C4-2B (cell line): ENCODE results near the gene RAMP3.

Experiments
- ZFX ChIP-seq: fragments of 450-650 bp; IDR thresholded peaks from 2 replicates; pipeline ENCODE4 v1.6.1; 2017
- TF ChIP-seq, protein P1 (sequence below): fragments of 450-650 bp; conservative IDR thresholded peaks from 2 replicates; pipeline ENCODE4 v1.5.1; 2017; ENCODE audit warnings: mild to moderate bottlenecking

DNA sequence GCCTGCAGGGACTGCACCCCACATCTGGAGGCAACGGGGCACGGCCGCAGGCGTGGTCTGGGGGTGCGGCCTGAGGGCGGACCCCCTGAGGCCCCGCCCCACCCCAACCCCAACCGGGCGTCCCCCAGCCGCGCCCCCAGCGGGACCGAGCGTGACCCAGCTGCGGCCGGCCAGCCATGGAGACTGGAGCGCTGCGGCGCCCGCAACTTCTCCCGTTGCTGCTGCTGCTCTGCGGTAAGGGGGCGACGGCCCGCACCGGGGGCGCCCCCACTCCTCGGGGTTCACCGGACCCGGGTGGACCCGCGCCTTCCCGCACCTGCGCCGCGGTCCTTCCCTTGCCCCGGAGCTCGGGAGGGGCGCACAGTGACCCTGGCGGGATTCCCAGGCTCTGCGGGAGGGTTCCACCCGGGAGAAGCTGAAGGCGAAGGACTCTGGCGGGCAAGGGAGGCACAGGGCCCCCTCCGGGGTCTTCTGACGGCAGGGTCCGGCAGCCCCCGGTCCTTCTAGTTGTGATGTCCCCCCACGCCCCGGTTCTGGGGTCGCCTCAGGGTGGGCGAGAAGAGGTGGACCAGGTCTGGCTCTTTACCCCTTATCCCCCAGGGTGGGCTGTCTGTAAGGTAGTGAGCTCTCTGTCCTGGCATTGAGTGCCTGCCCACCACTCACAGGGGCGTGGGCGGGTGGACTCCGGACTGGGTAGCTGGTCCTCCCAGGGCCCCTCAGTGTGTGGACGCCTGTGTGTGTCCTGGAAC, at the start of gene RAMP3:
- TF ChIP-seq, protein P1, sequence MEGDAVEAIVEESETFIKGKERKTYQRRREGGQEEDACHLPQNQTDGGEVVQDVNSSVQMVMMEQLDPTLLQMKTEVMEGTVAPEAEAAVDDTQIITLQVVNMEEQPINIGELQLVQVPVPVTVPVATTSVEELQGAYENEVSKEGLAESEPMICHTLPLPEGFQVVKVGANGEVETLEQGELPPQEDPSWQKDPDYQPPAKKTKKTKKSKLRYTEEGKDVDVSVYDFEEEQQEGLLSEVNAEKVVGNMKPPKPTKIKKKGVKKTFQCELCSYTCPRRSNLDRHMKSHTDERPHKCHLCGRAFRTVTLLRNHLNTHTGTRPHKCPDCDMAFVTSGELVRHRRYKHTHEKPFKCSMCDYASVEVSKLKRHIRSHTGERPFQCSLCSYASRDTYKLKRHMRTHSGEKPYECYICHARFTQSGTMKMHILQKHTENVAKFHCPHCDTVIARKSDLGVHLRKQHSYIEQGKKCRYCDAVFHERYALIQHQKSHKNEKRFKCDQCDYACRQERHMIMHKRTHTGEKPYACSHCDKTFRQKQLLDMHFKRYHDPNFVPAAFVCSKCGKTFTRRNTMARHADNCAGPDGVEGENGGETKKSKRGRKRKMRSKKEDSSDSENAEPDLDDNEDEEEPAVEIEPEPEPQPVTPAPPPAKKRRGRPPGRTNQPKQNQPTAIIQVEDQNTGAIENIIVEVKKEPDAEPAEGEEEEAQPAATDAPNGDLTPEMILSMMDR: no peak
- TF ChIP-seq ZFX: no peak
